Activated CD8-positive, alpha-beta T cell treated with anti-CD3 and anti-CD28 coated beads for 36 hours (primary cell): ENCODE data around the gene SLA2. TPM values are rescaled to one million over a fixed set of nuclear protein-coding genes. Genes with fewer than 3 reads are reported as not detected.

ENCODE experiments used
- ATAC-seq: fragments of 200-7000 bp; cut with Tn5 transposase; one replicate; pipeline ENCODE4 v1.10.0; 2021; ENCODE audit warnings: mild to moderate bottlenecking, moderate library complexity
- CTCF ChIA-PET: fragments of 350-600 bp; sonication (Branson Sonifier 250); formaldehyde crosslinking; loops from one replicate; lab custom pipeline; 2021; ENCODE audit warnings: antibody characterized with exemption; lab: Charles Lee
- POLR2A ChIA-PET: fragments of 350-600 bp; sonication (Branson Sonifier 250); formaldehyde crosslinking; loops from one replicate; lab custom pipeline; 2021; ENCODE audit warnings: antibody characterized with exemption; lab: Charles Lee
- DNase-seq: peaks from one replicate; pipeline ENCODE4 v3.0.0-alpha.2; 2020
- H3K27ac Mint-ChIP-seq: one replicate; pipeline ENCODE4 v1.8.0; 2021; ENCODE audit warnings: mild to moderate bottlenecking, mixed read lengths
- H3K27me3 Mint-ChIP-seq: one replicate; pipeline ENCODE4 v1.8.0; 2021; ENCODE audit warnings: mixed read lengths
- H3K36me3 Mint-ChIP-seq: one replicate; pipeline ENCODE4 v1.8.0; 2021; ENCODE audit warnings: low read depth, mixed read lengths
- H3K4me1 Mint-ChIP-seq: one replicate; pipeline ENCODE4 v1.8.0; 2021; ENCODE audit warnings: low read depth, mixed read lengths
- H3K4me3 Mint-ChIP-seq: one replicate; pipeline ENCODE4 v1.8.0; 2021; ENCODE audit warnings: mild to moderate bottlenecking, moderate library complexity, mixed read lengths
- H3K9me3 Mint-ChIP-seq: one replicate; pipeline ENCODE4 v1.8.0; 2021; ENCODE audit warnings: mixed read lengths
- intact Hi-C: fragments of 100-400 bp; cut with micrococcal nuclease; formaldehyde crosslinking; loops from one replicate; pipeline ENCODE4 v1.10.0; 2022
- total RNA-seq, 2 experiments: library from RNA; stranded (reverse); gene quantifications; one replicate each; pipeline ENCODE4 v1.2.3, GENCODE V29; 2021
- TF ChIP-seq, protein P1 (sequence below): fragments of 200-600 bp; IDR thresholded peaks from one replicate; pipeline ENCODE4 v1.8.0; 2022; ENCODE audit warnings: antibody characterized with exemption, mild to moderate bottlenecking

The SLA2 gene
- total RNA-seq, 2 experiments from 2014 or later = 51.5 to 53.5 TPM

DNA sequence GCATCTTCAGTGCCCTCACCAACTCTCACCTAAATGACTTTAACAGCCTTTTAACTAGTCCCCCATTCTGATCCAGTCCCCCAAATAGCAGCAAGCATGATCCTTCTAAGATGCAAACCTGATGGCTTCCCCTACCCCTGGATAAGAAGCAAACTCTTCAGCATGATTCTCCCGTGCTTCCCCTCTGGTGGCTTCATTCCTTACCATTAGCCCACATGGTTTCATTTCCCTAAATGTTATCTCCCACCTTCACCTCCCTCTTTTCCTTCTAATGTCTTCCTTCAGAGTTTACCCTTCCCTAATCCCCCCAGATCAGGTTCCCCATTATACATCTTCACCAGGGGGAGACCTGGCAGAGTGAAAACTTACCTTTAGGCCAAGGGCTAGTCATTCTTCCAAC is 44.5 kb downstream of the SLA2 start:
- ChIA-PET CTCF (no interaction called here), POLR2A (no interaction called here)
- H3K27ac Mint-ChIP-seq = no peak overlapping the region
- H3K27me3 Mint-ChIP-seq = no peaks in the 10 kb centered on the region
- ATAC-seq (no peak), DNase-seq (no peak)
- intact Hi-C loops = loop anchor here (10.0 kb wide), 1 partner anchor 47 kb away; no protein-coding TSS in a partner anchor
- peaks cover 8% of the 10 kb centered on the region for H3K36me3 Mint-ChIP-seq
- H3K4me3 Mint-ChIP-seq = no peak overlapping the region
- TF ChIP-seq, protein P1, sequence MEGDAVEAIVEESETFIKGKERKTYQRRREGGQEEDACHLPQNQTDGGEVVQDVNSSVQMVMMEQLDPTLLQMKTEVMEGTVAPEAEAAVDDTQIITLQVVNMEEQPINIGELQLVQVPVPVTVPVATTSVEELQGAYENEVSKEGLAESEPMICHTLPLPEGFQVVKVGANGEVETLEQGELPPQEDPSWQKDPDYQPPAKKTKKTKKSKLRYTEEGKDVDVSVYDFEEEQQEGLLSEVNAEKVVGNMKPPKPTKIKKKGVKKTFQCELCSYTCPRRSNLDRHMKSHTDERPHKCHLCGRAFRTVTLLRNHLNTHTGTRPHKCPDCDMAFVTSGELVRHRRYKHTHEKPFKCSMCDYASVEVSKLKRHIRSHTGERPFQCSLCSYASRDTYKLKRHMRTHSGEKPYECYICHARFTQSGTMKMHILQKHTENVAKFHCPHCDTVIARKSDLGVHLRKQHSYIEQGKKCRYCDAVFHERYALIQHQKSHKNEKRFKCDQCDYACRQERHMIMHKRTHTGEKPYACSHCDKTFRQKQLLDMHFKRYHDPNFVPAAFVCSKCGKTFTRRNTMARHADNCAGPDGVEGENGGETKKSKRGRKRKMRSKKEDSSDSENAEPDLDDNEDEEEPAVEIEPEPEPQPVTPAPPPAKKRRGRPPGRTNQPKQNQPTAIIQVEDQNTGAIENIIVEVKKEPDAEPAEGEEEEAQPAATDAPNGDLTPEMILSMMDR = no peak
- H3K4me1 Mint-ChIP-seq = peaks cover 18% of the 10 kb centered on the region
- no peaks in the 10 kb centered on the region for H3K9me3 Mint-ChIP-seq

DNA sequence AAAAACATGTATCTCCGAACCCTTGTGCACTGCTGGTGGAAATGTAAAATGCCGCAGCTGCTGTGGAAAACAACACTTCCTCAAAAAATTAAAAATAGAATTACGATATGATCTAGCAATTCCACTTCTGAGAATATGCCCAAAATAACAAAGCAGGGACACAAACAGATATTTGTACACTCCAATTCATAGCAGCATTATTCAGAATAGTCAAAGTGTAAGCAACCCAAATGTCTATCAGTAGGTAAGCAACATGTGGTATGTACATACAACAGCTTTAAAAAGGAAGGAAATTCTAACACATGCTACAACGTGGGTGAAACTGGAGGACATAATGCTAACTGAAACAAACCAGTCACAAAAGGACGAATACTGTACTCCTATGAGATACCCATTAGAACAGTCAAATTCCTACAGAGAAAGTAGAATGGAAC is 46.1 kb downstream of the SLA2 start:
- Mint-ChIP-seq H3K27ac (peak overlapping the region; percentile 57), H3K36me3 (peaks cover 16% of the 10 kb centered on the region), H3K4me1 (peaks cover 26% of the 10 kb centered on the region), H3K4me3 (peak overlapping the region; percentile 8), H3K27me3 (no peaks in the 10 kb centered on the region), H3K9me3 (no peaks in the 10 kb centered on the region)
- no peak for DNase-seq
- intact Hi-C loops = loop anchor here (10.0 kb wide), 1 partner anchor 45 kb away; no protein-coding TSS in a partner anchor
- no peak for ATAC-seq
- POLR2A ChIA-PET = interaction anchor here (1.1 kb wide), 1 partner anchor 26 kb away, joined by 3 read pairs; no protein-coding TSS in a partner anchor
- CTCF ChIA-PET = interaction anchor here (0.7 kb wide), 1 partner anchor 31 kb away, joined by 3 read pairs; no protein-coding TSS in a partner anchor
- TF ChIP-seq, protein P1 = no peak

DNA sequence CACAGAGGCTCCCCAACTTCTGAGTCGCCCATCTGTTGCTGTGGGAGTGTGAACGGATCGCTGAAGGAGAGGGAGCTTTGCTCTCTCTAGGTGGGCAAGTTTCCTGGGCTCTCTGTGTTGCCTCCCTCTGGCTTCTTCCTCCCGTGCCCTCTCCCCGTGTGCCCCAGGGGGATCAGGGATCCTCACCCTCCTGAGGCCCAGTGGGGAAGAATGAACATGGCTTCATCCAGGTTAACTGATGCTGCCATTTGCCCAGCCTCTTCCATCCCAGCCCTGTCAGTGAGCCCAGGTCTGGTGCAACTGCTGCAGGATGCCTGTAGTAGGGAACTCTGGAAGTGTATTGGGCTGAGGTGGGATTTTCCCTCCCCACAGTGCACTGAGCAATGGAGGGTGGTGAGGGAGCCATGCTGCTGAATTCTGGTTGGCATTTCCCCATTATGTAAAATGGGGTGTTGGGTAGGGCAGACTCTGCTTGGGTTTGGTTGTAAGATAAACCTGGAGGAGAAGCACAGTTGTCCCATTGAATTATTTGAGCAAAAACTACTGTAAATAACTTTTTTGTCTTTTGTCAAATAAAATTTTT is 52.6 kb downstream of the SLA2 start:
- ChIA-PET CTCF (interaction anchor here (0.6 to 5.5 kb wide), 5 partner anchors 12 to 651 kb away, joined by 3 to 58 read pairs (median 3); partner anchors contain the start of gene RAB5IF), POLR2A (interaction anchor here (0.8 to 16.3 kb wide), 7 partner anchors 12 to 122 kb away, joined by 3 to 214 read pairs (median 5); partner anchors contain the start of genes RAB5IF, SLA2 and TGIF2)
- H3K4me3 Mint-ChIP-seq = no peak overlapping the region
- intact Hi-C loops = no loop called here
- peak overlapping the region; percentile 92 for H3K27ac Mint-ChIP-seq
- no peak for DNase-seq
- ATAC-seq = no peak
- H3K4me1 Mint-ChIP-seq = peaks cover 61% of the 10 kb centered on the region
- H3K27me3 Mint-ChIP-seq = no peaks in the 10 kb centered on the region
- TF ChIP-seq, protein P1 = no peak
- peaks cover 57% of the 10 kb centered on the region for H3K36me3 Mint-ChIP-seq
- H3K9me3 Mint-ChIP-seq = no peaks in the 10 kb centered on the region

DNA sequence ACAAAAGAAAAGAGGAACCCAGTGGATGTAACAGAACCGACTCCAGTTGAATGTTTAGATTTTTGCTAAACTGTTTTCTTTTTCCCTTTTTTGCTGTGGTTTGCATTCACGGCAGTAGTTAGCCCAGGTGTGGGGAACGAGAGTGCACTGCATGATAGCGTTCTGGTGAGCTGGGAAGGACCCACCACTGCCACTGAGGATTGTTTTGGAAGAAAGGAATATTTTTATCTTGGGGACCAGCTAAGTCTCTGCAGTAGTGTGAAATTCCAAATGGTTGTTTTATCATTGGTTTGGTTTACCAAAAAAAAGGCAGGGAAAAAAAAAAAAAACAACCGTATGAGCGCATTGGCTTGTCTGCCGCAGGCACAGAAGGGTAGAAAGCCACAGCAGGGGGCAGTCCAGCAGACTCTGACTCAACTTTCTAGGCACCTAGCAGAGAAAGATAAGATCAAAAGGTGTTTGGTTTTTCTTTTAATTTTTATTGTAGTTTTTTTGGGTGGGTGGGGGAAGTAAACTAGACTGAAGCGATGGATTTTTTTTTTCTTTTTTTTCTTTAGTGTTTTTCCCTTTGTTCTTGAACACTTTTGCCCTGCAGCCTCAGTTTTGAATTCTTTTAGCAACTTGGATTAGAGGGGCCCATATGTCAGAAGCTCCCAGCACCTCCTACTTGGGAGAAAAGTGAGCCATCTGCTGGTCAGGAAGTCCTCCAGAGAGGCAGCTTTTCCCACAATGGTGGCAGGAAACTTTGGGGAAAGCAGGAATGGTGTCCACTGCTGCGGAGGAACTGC is 53.9 kb downstream of the SLA2 start:
- ATAC-seq (peak; percentile 65), DNase-seq (peak; percentile 85)
- intact Hi-C loops = no loop called here
- Mint-ChIP-seq H3K27ac (peak overlapping the region; percentile 92), H3K27me3 (no peaks in the 10 kb centered on the region), H3K4me3 (peak overlapping the region; percentile 15), H3K4me1 (peaks cover 65% of the 10 kb centered on the region), H3K9me3 (no peaks in the 10 kb centered on the region), H3K36me3 (peaks cover 59% of the 10 kb centered on the region)
- TF ChIP-seq, protein P1 = no peak
- ChIA-PET POLR2A (interaction anchor here (8.3 to 16.3 kb wide), 2 partner anchors 13 to 17 kb away, joined by 81 to 214 read pairs; partner anchors contain the start of genes RAB5IF and TGIF2), CTCF (interaction anchor here (1.3 to 5.5 kb wide), 2 partner anchors 13 to 23 kb away, joined by 3 to 58 read pairs; partner anchors contain the start of gene RAB5IF)
